Fibroblast of peridontal ligament (primary cell): ENCODE measurements around the gene TUBB2B.
A peak's percentile ranks its signal among the peaks of the same experiment; 100 is the strongest.
"Not testable (repeated sequence)": the region's sequence is repeated elsewhere in the genome, so short reads cannot be mapped to it uniquely, and the experiment has no call there.

Experiments used
- DNase-seq: peaks from one replicate; pipeline ENCODE4 v3.0.0-alpha.2; 2010; ENCODE audit errors: extremely low read depth

TUBB2B gene

DNA sequence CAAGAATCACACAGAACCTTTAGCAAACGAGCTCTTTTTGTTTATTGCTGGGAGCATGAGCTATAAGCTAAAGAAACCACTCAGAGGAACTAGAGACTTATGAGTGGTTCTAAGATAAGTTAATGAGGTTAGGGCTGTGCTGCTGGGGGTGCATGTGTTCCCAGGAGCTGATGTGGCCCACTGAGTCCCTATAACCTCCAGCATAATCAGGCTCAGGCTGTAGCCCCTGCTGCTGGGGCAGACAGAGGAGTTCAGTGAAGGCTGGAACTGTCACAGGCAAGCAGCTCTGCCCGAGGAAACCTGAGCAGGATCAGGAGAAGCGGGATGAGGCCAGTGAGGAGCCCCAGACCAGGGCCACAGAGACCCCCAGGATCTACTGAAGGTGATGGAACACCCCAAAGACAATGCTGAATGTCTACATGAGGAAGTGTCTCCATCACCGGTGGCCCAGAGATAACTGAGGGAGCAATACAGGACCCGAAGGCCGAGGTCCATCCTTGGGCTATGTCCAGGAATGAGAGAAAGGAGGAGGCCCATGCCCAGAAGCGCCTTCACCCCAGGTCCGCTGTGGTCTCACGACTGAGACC is 17.3 kb downstream of the TUBB2B start:
- DNase-seq = no peak

DNA sequence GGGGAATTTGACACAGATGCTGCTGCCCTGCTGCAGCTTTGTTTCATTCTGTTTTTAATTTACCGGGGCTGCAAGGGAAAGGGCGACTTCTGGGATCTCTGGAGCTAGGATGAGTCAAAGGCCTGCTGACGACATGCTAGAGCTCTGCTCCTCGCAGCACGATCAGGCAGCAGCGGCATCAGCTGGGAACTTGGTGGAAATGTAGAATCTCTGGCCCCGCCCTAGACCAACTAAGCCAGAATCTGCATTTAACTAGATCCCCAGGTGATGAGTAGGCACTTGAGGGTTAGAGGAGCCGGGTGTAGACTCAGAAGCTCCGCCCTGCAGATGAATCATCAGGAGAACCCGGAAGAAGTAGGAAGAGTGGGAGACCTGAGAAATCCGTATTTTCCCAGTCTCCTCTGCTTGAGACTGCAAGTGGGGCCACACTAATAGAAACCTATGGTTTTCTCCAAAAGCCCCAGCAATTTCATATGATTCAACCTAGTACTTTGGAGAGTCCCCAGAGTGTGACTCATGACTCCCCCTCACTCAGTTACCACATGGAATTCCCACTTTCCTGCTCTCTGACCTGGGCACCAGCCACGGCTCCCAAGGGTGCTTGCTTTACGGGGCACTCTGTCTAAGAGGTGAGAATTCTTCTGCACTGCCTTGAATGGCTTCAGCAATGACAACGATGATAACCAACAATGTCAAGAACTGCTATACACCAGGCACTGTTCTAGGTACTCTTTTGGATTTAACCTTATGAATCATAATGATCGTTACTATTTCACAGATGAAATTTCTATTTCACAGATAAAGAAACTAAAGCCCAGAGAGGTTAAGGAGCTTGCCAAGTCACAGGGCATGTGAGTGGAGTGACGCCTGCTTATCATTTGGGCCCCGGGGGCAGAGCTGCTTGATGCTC is 18.1 kb downstream of the TUBB2B start:
- peak; percentile 97 for DNase-seq

- DNase-seq = no peak
Measured at GRCh38 chr6:3208775-3209113, 18.7 kb downstream of the TUBB2B start.

- DNase-seq = peak; percentile 82
Measured at GRCh38 chr6:3208098-3208774, 19.2 kb downstream of the TUBB2B start.

- no peak for DNase-seq
Measured at GRCh38 chr6:3206339-3207015, 21.0 kb downstream of the TUBB2B start.

GRCh38 chr6:3205913-3206312 is 21.5 kb downstream of the TUBB2B start:
- peak; percentile 99 for DNase-seq

DNA sequence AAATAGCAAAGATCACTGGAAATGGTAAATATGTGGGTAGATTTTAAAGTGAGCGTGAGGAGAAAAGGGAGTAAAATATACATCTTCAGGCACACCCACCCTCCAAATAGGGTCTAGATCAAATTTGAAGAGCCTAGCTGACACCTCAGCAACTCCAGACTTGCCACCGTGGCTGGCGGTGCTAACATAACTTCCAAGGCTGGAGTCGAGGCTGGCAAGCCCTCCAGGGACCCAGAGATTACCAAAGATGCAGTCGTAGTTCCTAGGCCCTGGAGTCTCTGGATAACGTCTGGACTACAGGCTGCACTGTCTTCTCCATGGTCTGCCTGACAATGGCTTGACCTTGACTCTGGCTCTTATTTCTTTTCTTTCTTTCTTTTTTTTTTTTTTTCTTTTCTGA is 22.5 kb downstream of the TUBB2B start:
- no peak for DNase-seq

GRCh38 chr6:3202999-3203696 is 24.3 kb downstream of the TUBB2B start:
- no peak for DNase-seq

DNA sequence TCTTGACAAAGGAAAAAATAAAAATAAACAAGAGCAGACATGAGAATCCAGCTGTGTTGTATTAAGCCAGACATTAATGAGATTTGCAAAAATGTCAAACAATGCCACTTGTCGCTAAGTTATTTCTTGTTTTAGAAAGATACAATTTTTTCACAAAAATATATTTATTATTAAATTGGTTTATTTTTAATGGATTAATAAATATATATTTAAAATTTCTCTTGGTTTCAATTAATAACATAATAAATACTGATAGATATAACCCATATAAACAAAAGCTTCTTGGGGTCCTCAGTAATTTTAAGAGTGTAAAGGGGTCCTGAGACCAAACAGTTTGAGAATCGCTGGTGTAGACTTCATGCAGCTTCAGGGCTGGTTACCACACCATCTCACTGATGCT is 26.1 kb downstream of the TUBB2B start:
- DNase-seq = no peak

DNA sequence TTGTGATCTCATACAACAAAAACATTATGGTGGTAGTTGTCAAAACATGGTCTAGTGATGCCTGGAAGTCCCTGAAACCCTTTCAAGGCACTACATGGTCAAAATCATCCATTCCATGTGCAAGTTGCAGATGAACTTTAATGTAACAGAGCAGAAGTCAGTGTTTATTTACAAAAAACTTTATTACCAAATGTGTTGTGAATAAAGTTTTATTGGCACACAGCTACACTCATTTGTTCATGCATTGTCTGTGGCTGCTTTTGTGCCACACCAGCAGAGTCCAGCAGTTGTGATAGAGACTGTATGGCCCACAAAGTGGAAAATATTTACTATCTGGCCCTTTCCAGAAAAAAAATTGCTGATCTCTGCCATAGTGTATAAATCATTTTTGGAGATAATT is 26.8 kb downstream of the TUBB2B start:
- no peak for DNase-seq

GRCh38 chr6:3199382-3199781 is 28.1 kb downstream of the TUBB2B start:
- DNase-seq = no peak

GRCh38 chr6:3197734-3198133 is 29.7 kb downstream of the TUBB2B start:
- DNase-seq = not testable (repeated sequence)

GRCh38 chr6:3196770-3197169 is 30.7 kb downstream of the TUBB2B start:
- DNase-seq = no peak

DNA sequence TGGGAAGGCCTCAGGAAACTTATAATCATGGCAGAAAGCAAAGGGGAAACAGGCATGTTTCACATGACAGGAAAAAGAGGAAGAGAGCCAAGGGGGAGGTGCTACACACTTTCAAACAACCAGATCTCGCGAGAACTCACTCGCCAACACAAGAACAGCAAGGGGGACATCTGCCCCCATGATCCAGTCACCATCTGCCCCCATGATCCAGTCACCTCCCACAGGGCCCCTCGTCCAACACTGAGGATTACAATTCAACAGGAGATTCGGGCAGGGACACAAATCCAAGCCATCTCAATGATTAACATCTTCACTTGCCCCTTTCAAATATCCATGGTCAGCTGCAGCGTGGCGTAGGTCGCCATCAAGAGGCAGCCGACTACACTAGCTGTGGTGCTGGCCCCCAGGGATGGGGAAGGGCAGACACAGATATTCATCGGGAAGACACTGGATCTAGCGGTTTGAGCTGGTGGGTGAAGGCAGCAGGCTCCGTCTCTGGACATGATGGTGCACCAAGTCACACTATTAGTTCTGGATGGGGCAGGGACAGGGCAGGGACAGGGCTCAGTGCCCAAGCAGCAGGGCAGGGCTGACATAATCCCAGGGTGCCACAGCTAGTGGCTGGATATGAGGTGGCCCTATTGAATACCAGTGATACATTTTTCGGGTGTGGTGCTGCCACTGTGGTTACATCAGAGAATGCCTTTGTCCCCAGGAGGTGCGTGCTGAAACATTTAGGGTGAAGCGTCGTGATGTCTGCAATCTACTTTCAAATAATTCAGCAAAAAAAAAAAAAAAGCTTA is 31.6 kb downstream of the TUBB2B start:
- no peak for DNase-seq

DNA sequence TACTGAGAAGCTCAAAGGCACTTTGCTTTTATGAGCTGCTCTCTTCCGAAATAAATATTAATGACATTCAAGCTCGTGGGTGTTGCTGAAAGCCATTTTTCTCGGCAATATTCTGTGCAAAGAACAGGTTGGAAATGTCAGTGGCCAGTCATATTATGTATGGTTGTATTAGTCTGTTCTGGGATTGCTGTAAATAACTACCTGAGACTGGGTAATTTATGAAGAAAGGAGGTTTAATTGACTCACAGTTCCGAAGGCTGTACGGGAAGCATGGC is 32.1 kb downstream of the TUBB2B start:
- DNase-seq = no peak

DNA sequence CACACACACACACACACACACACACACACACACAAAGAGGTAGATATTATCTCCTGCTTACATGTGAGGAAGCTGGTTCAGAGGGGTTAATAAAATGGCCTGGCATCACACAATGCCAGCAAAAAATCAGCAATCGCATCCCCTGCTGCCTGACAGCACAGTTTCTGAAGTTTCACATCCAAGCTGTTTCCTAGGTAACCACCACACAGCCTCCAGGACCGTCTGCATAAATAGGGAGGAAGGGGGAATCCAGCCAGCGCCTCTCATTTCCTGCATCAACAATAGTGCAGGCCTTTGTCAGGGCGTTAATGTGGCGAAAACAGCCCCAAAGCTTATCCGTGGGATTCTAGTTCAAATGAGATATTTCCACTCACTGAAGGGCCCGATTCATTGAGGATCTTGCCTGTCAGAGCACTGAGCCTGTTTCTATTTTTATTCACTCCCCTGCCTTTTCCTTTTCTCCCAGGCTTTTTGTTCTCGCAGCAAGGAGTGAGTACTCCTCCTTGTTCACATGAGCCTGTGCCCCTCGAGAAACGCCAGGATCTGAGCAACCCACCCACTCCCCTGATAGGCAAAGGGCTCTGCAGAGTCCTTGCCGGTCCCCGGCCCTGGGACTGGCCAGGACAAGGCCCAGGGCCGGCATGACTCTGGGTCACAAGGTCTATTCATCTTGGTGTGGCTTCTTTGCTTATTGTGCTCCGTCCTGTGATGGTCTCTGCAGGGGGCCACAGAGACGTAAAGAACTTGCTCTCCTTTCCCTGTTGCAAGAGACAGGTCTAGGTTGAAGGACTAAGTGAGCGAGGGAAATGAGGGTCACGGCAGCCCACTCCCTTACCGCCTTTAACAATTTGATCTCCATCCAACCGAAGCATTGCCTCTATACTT is 32.7 kb downstream of the TUBB2B start:
- peak; percentile 35 for DNase-seq

- DNase-seq = no peak
Measured at GRCh38 chr6:3193102-3193849, 34.2 kb downstream of the TUBB2B start.

- no peak for DNase-seq
Measured at GRCh38 chr6:3190779-3191178, 36.7 kb downstream of the TUBB2B start.

- DNase-seq = no peak
Measured at GRCh38 chr6:3190056-3190455, 37.4 kb downstream of the TUBB2B start.
